PFSK-1 (cell line): ENCODE data around the gene SYNPR.

Experiments
- POLR2AphosphoS5 ChIP-seq: IDR thresholded peaks from 2 replicates; pipeline ENCODE4 v1.6.1; 2012; ENCODE audit warnings: low read depth, mild to moderate bottlenecking, control low read depth, low read length, moderate library complexity
- REST ChIP-seq, 2 experiments: IDR thresholded peaks; 2 replicates each; pipeline versions ENCODE4 v1.6.1 to v1.8.0; 2011 to 2012; ENCODE audit warnings: low read depth in 2 of 2, low read length in 2 of 2, control low read depth in 1 of 2, inconsistent platforms in 1 of 2, mild to moderate bottlenecking in 1 of 2, moderate library complexity in 1 of 2; ENCODE audit not compliant: insufficient read depth in 1 of 2
- TAF1 ChIP-seq: IDR thresholded peaks from 2 replicates; pipeline ENCODE4 v1.6.1; 2012; ENCODE audit warnings: low read length, control low read depth, borderline replicate concordance; ENCODE audit not compliant: insufficient read depth

DNA sequence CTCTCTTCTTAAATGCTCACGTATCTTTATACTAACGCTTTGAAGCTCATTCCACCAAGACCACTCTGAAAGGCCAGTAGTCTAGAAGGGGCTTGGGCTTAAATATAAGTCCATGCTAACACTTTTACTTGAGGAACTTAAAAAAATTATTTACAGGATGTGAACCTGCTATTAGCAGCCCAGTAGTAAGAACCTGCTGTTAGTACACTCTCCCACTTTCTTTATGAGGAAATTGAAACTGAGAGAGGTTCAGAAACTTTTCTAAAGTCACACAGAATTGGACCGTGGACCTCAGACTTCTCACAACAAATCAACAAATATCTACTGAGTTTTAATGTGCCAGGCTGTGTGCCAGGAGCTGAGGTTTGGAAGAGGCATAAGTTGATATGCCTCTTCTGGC is 53.4 kb downstream of the SYNPR start:
- TF ChIP-seq POLR2AphosphoS5 (no peak), TAF1 (no peak), REST (IDR thresholded peaks at IDR 0.05; ENCODE audit: insufficient read depth in 1 of 2, low read depth in 2 of 2, low read length in 2 of 2) (no peak)
